ENCODE results near the gene SMIM1.

DNA sequence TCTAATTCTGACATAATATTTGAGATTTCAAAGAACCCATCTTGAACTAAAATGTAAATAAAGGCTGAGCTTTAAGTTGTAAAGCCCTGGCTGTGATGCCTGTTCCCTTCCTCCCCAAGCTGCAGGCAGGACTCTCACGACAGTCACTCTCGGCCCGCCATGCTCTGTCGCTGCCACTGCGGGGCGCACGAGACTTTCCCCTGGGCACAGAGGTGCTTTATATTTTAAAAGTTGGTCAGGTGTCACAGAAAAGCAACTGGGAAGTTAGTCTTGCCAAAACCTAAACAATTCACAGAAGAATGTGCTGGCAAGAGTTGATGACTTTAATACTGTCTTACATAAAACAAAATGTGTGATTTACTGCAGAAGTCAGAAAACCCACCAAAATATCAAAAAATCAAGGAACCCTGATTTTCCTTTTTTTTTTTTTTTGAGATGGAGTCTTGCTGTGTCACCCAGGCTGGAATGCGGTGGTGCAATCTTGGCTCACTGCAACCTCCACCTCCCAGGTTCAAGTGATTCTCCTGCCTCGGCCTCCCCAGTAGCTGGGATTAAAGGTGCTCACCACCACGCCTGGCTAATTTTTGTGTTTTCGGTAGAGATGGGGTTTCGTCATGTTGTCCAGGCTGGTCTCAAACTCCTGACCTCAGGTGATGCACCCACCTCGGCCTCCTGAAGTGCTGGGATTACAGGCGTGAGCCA, 13.1 kb downstream of the SMIM1 start:
- TF ChIP-seq POLR2A (IDR thresholded peaks at IDR 0.05; ENCODE audit: low read length): no peak
- TF ChIP-seq GATA1 (IDR thresholded peaks at IDR 0.05; ENCODE audit: low read depth, low read length): no peak
